ENCODE data around the gene TCHP. TPM values are rescaled to one million over a fixed set of nuclear protein-coding genes. Genes with fewer than 3 reads are reported as not detected.
"Not testable (repeated sequence)": the region's sequence is repeated elsewhere in the genome, so short reads cannot be mapped to it uniquely, and the experiment has no call there.

TCHP gene
- total RNA-seq, 1 donor from 2014 or later: 20.8 TPM

- DNase-seq (ENCODE audit: low spot score): no peak
These were observed 20.6 kb upstream of the TCHP start for GRCh38 chr12:109879351-109880042.

- DNase-seq (ENCODE audit: low spot score): peak; percentile 84
These were observed 19.8 kb upstream of the TCHP start, which contains the start of gene GLTP for GRCh38 chr12:109880043-109880931. Gene GLTP (minus strand): TSS chr12:109880541. CDS start chr12:109880374, 167 bp downstream.

GRCh38 chr12:109880938-109881337 is 19.1 kb upstream of the TCHP start:
- DNase-seq (ENCODE audit: low spot score): no peak

- no peak for DNase-seq (ENCODE audit: low spot score)
These were observed 18.3 kb upstream of the TCHP start for GRCh38 chr12:109881752-109882151.

GRCh38 chr12:109883461-109883860 is 16.6 kb upstream of the TCHP start:
- DNase-seq (ENCODE audit: low spot score): no peak

- no peak for DNase-seq (ENCODE audit: low spot score)
These were observed 14.5 kb upstream of the TCHP start for GRCh38 chr12:109885616-109886015.

- no peak for DNase-seq (ENCODE audit: low spot score)
These were observed 11.7 kb upstream of the TCHP start for GRCh38 chr12:109888179-109889020.

- DNase-seq (ENCODE audit: low spot score): no peak
These were observed 9.4 kb upstream of the TCHP start for GRCh38 chr12:109890620-109891170.

GRCh38 chr12:109891731-109892130 is 8.3 kb upstream of the TCHP start:
- not testable (repeated sequence) for DNase-seq (ENCODE audit: low spot score)

- DNase-seq (ENCODE audit: low spot score): no peak
These were observed 7.8 kb upstream of the TCHP start for GRCh38 chr12:109892165-109892715.

GRCh38 chr12:109892748-109893147 is 7.3 kb upstream of the TCHP start:
- DNase-seq (ENCODE audit: low spot score): no peak

GRCh38 chr12:109893261-109893995 is 6.6 kb upstream of the TCHP start:
- no peak for DNase-seq (ENCODE audit: low spot score)

- no peak for DNase-seq (ENCODE audit: low spot score)
These were observed 5.1 kb upstream of the TCHP start for GRCh38 chr12:109894939-109895338.

GRCh38 chr12:109896188-109896587 is 3.9 kb upstream of the TCHP start:
- no peak for DNase-seq (ENCODE audit: low spot score)

GRCh38 chr12:109897029-109897428 is 3.0 kb upstream of the TCHP start:
- DNase-seq (ENCODE audit: low spot score): no peak

GRCh38 chr12:109899345-109899744 is 729 bp upstream of the TCHP start:
- not testable (repeated sequence) for DNase-seq (ENCODE audit: low spot score)

- DNase-seq (ENCODE audit: low spot score): no peak
These were observed 892 bp downstream of the TCHP start for GRCh38 chr12:109900752-109901580.

- no peak for DNase-seq (ENCODE audit: low spot score)
These were observed 2.9 kb downstream of the TCHP start for GRCh38 chr12:109902891-109903418.

GRCh38 chr12:109905301-109905700 is 5.2 kb downstream of the TCHP start:
- DNase-seq (ENCODE audit: low spot score): no peak

All from ureter (tissue), 1 donor.